GM12878 (cell line): ENCODE measurements around the gene EEF2KMT. TPM values are rescaled to one million over a fixed set of nuclear protein-coding genes. Genes with fewer than 3 reads are reported as not detected.
"Not testable (repeated sequence)": the region's sequence is repeated elsewhere in the genome, so short reads cannot be mapped to it uniquely, and the experiment has no call there.

Experiments
- ATAC-seq: fragments of 200-7000 bp; cut with Tn5 transposase; 3 replicates; pipeline ENCODE4 v1.9.1; 2020; ENCODE audit warnings: mild to moderate bottlenecking, moderate library complexity
- Bru-seq: library from RNA; stranded (reverse); fragments of 400-500 nt; gene quantifications from one replicate; lab custom pipeline; 2021; lab: Mats Ljungman, UMichigan
- BruChase-seq, 2 experiments: library from RNA; stranded (reverse); fragments of 400-500 nt; gene quantifications; one replicate each; lab custom pipeline; 2021; lab: Mats Ljungman, UMichigan
- BruUV-seq: library from RNA; stranded (reverse); fragments of 400-500 nt; replicated peaks from 2 replicates; lab custom pipeline; 2021; lab: Mats Ljungman, UMichigan
- CTCF ChIA-PET: fragments of 300-600 bp; sonication (Branson Sonifier 250); formaldehyde crosslinking; extraction: SDS; loops from one replicate; lab custom pipeline; 2021; ENCODE audit warnings: inconsistent platforms; lab: Yijun Ruan, JAX
- POLR2A ChIA-PET: fragments of 350-600 bp; formaldehyde crosslinking; extraction: SDS; loops from one replicate; lab custom pipeline; 2021; ENCODE audit warnings: inconsistent platforms; lab: Charles Lee
- RAD21 ChIA-PET: fragments of 300-600 bp; sonication (Branson Sonifier 250); formaldehyde crosslinking; loops from one replicate; lab custom pipeline; 2023; ENCODE audit warnings: antibody characterized with exemption; ENCODE audit not compliant: unreplicated experiment; lab: Charles Lee
- SMC1A ChIA-PET: fragments of 300-600 bp; sonication (Branson Sonifier 250); formaldehyde crosslinking; loops from one replicate; lab custom pipeline; 2023; ENCODE audit not compliant: unreplicated experiment, uncharacterized antibody; lab: Charles Lee
- DNase-seq: peaks from one replicate; pipeline ENCODE4 v3.0.0-alpha.2; 2011; ENCODE audit warnings: low read depth, low spot score
- FAIRE-seq: peaks from 3 replicates; lab custom pipeline; 2011; peaks lifted over from hg19 to GRCh38; lab: Jason Lieb, UNC
- H2AFZ ChIP-seq: 2 replicates; pipeline ENCODE4 v1.6.0; 2011; ENCODE audit warnings: low read depth, low read length, control low read depth; ENCODE audit not compliant: control insufficient read depth
- H3K27ac ChIP-seq: 2 replicates; pipeline ENCODE4 v1.5.1; 2011; ENCODE audit warnings: control low read depth; ENCODE audit not compliant: control insufficient read depth, insufficient read depth
- H3K27me3 ChIP-seq, 2 experiments: replicated peaks in 1 of 2; 2 replicates each; pipeline versions ENCODE4 v1.6.0 to v1.6.1; 2011; ENCODE audit warnings: low read length in 1 of 2; ENCODE audit not compliant: control insufficient read depth in 2 of 2, insufficient read depth in 2 of 2
- H3K36me3 ChIP-seq, 2 experiments: 2 replicates each; pipeline ENCODE4 v1.5.1; 2011; ENCODE audit warnings: low read length in 1 of 2; ENCODE audit not compliant: control insufficient read depth in 2 of 2, insufficient read depth in 2 of 2
- H3K4me1 ChIP-seq: 2 replicates; pipeline ENCODE4 v1.6.1; 2011; ENCODE audit warnings: mild to moderate bottlenecking, low read length, moderate library complexity, mixed read lengths; ENCODE audit not compliant: control insufficient read depth, insufficient read depth
- H3K4me2 ChIP-seq: 2 replicates; pipeline ENCODE4 v1.6.0; 2011; ENCODE audit warnings: control low read depth; ENCODE audit not compliant: control insufficient read depth, insufficient read depth
- H3K4me3 ChIP-seq: fragments of 200-600 bp; sonication (generic); 2 replicates; pipeline ENCODE4 v1.5.1; 2016
- H3K79me2 ChIP-seq: 2 replicates; pipeline ENCODE4 v1.6.0; 2011; ENCODE audit warnings: low read length; ENCODE audit not compliant: control insufficient read depth, insufficient read depth
- H3K9ac ChIP-seq: 2 replicates; pipeline ENCODE4 v1.8.0; 2011; ENCODE audit warnings: low read length, control low read depth, mixed read lengths; ENCODE audit not compliant: control insufficient read depth, insufficient read depth
- H3K9me3 ChIP-seq: replicated peaks from 3 replicates; pipeline ENCODE4 v1.5.1; 2011; ENCODE audit warnings: mild to moderate bottlenecking, low read length; ENCODE audit not compliant: control insufficient read depth, insufficient read depth
- H4K20me1 ChIP-seq: 2 replicates; pipeline ENCODE4 v1.6.0; 2011; ENCODE audit not compliant: control insufficient read depth, insufficient read depth
- BHLHE40 ChIP-seq, 2 experiments: fragments of 450-650 bp in 1 of 2; IDR thresholded peaks; 2 replicates each; pipeline ENCODE4 v1.6.1; 2011 to 2017; ENCODE audit warnings: low read depth in 2 of 2, borderline replicate concordance in 1 of 2, improper control_type of control experiment in 1 of 2, low read length in 1 of 2, mild to moderate bottlenecking in 1 of 2
- GATAD2B ChIP-seq: fragments of 450-650 bp; conservative IDR thresholded peaks from 2 replicates; pipeline ENCODE4 v1.6.1; 2017; ENCODE audit warnings: low read depth, mild to moderate bottlenecking, moderate library complexity
- IKZF1 ChIP-seq: fragments of 450-650 bp; conservative IDR thresholded peaks from 2 replicates; pipeline ENCODE4 v1.6.1; 2017; ENCODE audit warnings: antibody characterized with exemption, mild to moderate bottlenecking
- MXI1 ChIP-seq: fragments of 150-350 bp; IDR thresholded peaks from 2 replicates; pipeline ENCODE4 v1.6.1; 2011; ENCODE audit warnings: low read depth, mild to moderate bottlenecking, inconsistent platforms, low read length, improper control_type of control experiment
- TAF1 ChIP-seq: IDR thresholded peaks from 2 replicates; pipeline ENCODE4 v1.6.1; 2011; ENCODE audit warnings: mild to moderate bottlenecking, low read depth, low read length, borderline replicate concordance
- YY1 ChIP-seq: IDR thresholded peaks from 2 replicates; pipeline ENCODE4 v1.6.1; 2011; ENCODE audit warnings: low read depth, mild to moderate bottlenecking, low read length
- WGBS: methylation state at CpG from one replicate; pipeline ENCODE4 v1.1.6; 2016; ENCODE audit warnings: low lambda C conversion rate; ENCODE audit not compliant: insufficient replicate concordance, insufficient coverage; ENCODE audit errors: missing lambda C conversion rate; 5-methylcytosine and 5-hydroxymethylcytosine counted together
- in situ Hi-C: fragments of 300-500 bp; cut with MboI; formaldehyde crosslinking; loops from 9 replicates; pipeline ENCODE4 v1.14.3; 2018; ENCODE audit warnings: mixed read lengths
- intact Hi-C: fragments of 100-400 bp; cut with micrococcal nuclease; formaldehyde crosslinking; loops from one replicate; pipeline ENCODE4 v1.14.2; 2022; ENCODE audit not compliant: unreplicated experiment
- long read RNA-seq, 2 experiments: library from polyadenylated mRNA; unstranded; transcript quantifications; one replicate each; pipeline ENCODE4 v2.0.0, GENCODE V29; 2019 to 2020
- polyA minus RNA-seq, 3 experiments: library from RNA; depleted of rRNA, polyadenylated mRNA; stranded (reverse); fragments of >200 nt; gene quantifications; 2 replicates each; pipeline ENCODE4 v1.2.3, GENCODE V29; 2011
- polyA plus RNA-seq, 11 experiments: library from polyadenylated mRNA; depleted of rRNA in 4 of 11; unstranded in 6 of 11; stranded (reverse) in 5 of 11; fragments of >200 nt; fragmentation: Nextera tagmentation in 4 of 11; fragmentation: Illumina TruSeq in 1 of 11; extraction: Ambion mirVana in 4 of 11; extraction: Trizol in 1 of 11; gene quantifications; 1 replicate in 1 of 11; 2 replicates in 10 of 11; pipeline versions ENCODE4 v1.2.1 to v1.2.3, GENCODE V29; 2011 to 2016; ENCODE audit warnings: inconsistent platforms in 2 of 11, missing spikeins in 2 of 11, low read depth in 1 of 11
- total RNA-seq, 4 experiments: library from RNA; depleted of rRNA in 3 of 4; stranded (reverse); fragments of >200 nt in 3 of 4; fragmentation: Illumina TruSeq in 1 of 4; extraction: Trizol in 1 of 4; gene quantifications; 2 replicates each; pipeline versions ENCODE4 v1.2.1 to v1.2.3, GENCODE V29; 2013 to 2021
- TF ChIP-seq, protein P1 (sequence below): fragments of 450-650 bp; IDR thresholded peaks from 2 replicates; pipeline ENCODE4 v1.6.1; 2017; ENCODE audit warnings: low read depth, mild to moderate bottlenecking, moderate library complexity
- TF ChIP-seq, protein P2 (sequence below): IDR thresholded peaks from 2 replicates; pipeline ENCODE4 v1.6.1; 2012; ENCODE audit warnings: low read depth, low read length, improper control_type of control experiment
- TF ChIP-seq, protein P3 (sequence below): fragments of 450-650 bp; IDR thresholded peaks from 2 replicates; pipeline ENCODE4 v1.6.1; 2014; ENCODE audit warnings: mild to moderate bottlenecking
- TF ChIP-seq, protein P4 (sequence below): fragments of 450-650 bp; IDR thresholded peaks from 2 replicates; pipeline ENCODE4 v1.6.1; 2016; ENCODE audit warnings: mild to moderate bottlenecking

EEF2KMT gene, protein sequence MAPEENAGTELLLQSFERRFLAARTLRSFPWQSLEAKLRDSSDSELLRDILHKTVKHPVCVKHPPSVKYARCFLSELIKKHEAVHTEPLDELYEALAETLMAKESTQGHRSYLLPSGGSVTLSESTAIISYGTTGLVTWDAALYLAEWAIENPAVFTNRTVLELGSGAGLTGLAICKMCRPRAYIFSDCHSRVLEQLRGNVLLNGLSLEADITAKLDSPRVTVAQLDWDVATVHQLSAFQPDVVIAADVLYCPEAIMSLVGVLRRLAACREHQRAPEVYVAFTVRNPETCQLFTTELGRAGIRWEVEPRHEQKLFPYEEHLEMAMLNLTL
- 7.9 and 8.5 TPM in 2 replicates for total RNA-seq (2013; cell fraction: nucleolus; rRNA removed)
- total RNA-seq (2014; rRNA removed), result 19.0 and 21.0 TPM in 2 replicates
- 8.6 and 9.5 TPM in 2 replicates for total RNA-seq (2014; rRNA removed; fragmentation: Illumina TruSeq; extraction: Trizol)
- 17.5 and 19.0 TPM in 2 replicates for total RNA-seq (2021)
- polyA plus RNA-seq (2011; ENCODE audit: low read depth), result 2.8 TPM
- 4.9 and 8.6 TPM in 2 replicates for polyA plus RNA-seq (2011; rRNA removed)
- 10.6 and 16.4 TPM in 2 replicates for polyA plus RNA-seq (2011; cell fraction: cytosol; rRNA removed)
- 17.8 and 24.9 TPM in 2 replicates for polyA plus RNA-seq (2011; cell fraction: nucleus; rRNA removed)
- polyA plus RNA-seq (2012), result 6.3 and 6.7 TPM in 2 replicates
- polyA plus RNA-seq (2014; fragmentation: Illumina TruSeq; extraction: Trizol), result 5.0 and 9.5 TPM in 2 replicates
- polyA plus RNA-seq (2014; fragmentation: Nextera tagmentation; extraction: Ambion mirVana), result 1 to 10 TPM; 3.8 to 4.8 TPM
- polyA plus RNA-seq (2014; rRNA removed), result 17.5 and 21.1 TPM in 2 replicates
- 10 to 100 TPM; 26.0 to 28.1 TPM for polyA plus RNA-seq (2016; fragmentation: Nextera tagmentation; extraction: Ambion mirVana)
- 5.3 and 9.3 TPM in 2 replicates for polyA minus RNA-seq (2011; rRNA and poly(A)+ RNA removed)
- polyA minus RNA-seq (2011; cell fraction: cytosol; rRNA and poly(A)+ RNA removed), result 5.1 and 6.4 TPM in 2 replicates
- polyA minus RNA-seq (2011; cell fraction: nucleus; rRNA and poly(A)+ RNA removed), result 5.3 and 11.1 TPM in 2 replicates
- percentile 47 among the genes with signal in this experiment for Bru-seq, nascent RNA
- BruChase-seq, experiment 1, labeled RNA remaining after a 6-hour chase, result percentile 37 among the genes with signal in this experiment
- BruChase-seq, experiment 2, labeled RNA remaining after a 2-hour chase, result percentile 39 among the genes with signal in this experiment
- long read RNA-seq, experiment 1, transcript EEF2KMT-201 (8 exons, 2,390 nt), result major isoform, 16 of 37 reads
- long read RNA-seq, experiment 1, transcript EEF2KMT-202 (7 exons, 2,268 nt), result minor isoform, 8 of 37 reads
- long read RNA-seq, experiment 1, partial matches to known transcripts, result 0 of 37 reads
- long read RNA-seq, experiment 1, other reads (novel, unspliced or antisense), result 12 of 37 reads
- long read RNA-seq, experiment 2, transcript EEF2KMT-202 (7 exons, 2,268 nt), result minor isoform, 33 of 93 reads
- long read RNA-seq, experiment 2, transcript EEF2KMT-201 (8 exons, 2,390 nt), result major isoform, 44 of 93 reads
- long read RNA-seq, experiment 2, partial matches to known transcripts, result 0 of 93 reads
- long read RNA-seq, experiment 2, other reads (novel, unspliced or antisense), result 15 of 93 reads

DNA sequence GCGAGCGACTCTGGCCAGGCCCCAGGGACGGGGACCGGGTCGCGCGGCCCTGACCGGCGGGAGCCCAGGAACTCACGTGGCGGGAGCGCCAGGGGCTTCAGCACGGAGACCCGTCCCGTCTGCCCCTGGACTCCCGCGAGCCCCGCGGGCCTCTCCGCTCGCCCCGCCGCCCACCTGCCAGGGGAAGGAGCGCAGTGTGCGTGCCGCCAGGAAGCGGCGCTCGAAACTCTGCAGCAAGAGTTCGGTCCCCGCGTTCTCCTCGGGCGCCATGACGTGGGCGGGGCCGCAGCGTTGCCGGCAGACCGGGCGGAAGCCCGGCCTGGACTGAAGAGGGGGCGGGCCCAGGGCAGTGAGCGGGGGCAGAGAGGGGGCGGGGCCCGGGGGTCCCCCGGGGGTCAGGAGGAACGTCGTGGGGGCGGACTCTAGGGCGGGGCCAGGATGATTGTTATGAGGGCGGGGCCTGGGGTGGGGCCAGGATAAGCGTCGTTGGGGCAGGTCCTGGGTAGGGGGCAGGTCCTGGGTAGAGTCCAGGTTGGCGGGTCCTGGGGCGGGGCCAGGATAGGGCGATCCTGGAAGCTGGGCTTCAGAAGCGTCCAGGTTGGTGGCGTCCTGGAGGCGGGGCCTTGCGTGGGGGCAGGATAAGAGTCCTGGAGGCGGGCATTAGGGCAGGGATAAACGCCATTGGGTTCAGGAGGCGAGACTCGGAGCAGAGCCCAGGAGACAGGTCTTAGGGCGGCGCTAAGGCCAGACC, at the start of gene EEF2KMT:
Gene EEF2KMT, minus strand, starts transcription at position 326 of the 751 bp plus-strand sequence. Its CDS starts 56 bp downstream, at position 270.
- ATAC-seq (peak; percentile 100), DNase-seq (peak; percentile 93), FAIRE-seq (peak; percentile 93)
- peak within 1 kb of the TSS; percentile 62 for H3K4me2 ChIP-seq
- H4K20me1 ChIP-seq, BruUV-seq, H3K27me3 ChIP-seq, H3K79me2 ChIP-seq, H3K4me1 ChIP-seq, in situ Hi-C loops, H3K9me3 ChIP-seq, H3K36me3 ChIP-seq: not testable (repeated sequence)
- H3K9ac ChIP-seq, result peak within 1 kb of the TSS; percentile 60
- ChIA-PET CTCF (interaction anchor here (0.6 to 0.7 kb wide), 2 partner anchors 61 to 240 kb away, joined by 3 read pairs; no protein-coding TSS in a partner anchor), POLR2A (interaction anchor here (0.6 to 1.1 kb wide), 3 partner anchors 62 to 109 kb away, joined by 3 read pairs; no protein-coding TSS in a partner anchor), RAD21 (interaction anchor here (1.1 kb wide), 1 partner anchor 142 kb away, joined by 3 read pairs; no protein-coding TSS in a partner anchor), SMC1A (interaction anchor here (0.7 to 1.1 kb wide), 3 partner anchors 10 to 249 kb away, joined by 3 to 4 read pairs (median 4); no protein-coding TSS in a partner anchor)
- peak within 1 kb of the TSS; percentile 73 for H3K4me3 ChIP-seq
- peak within 1 kb of the TSS; percentile 48 for H3K27ac ChIP-seq
- intact Hi-C loops, result loop anchor here (10.0 kb wide), 3 partner anchors 57 to 253 kb away; partner anchors contain the start of genes GLYR1 and UBN1
- peak within 1 kb of the TSS; percentile 65 for H2AFZ ChIP-seq
- 1% methylated on average over 52 of the region's 67 CpGs for WGBS
- peak; percentile 88 for TF ChIP-seq YY1
- TF ChIP-seq, protein P1, sequence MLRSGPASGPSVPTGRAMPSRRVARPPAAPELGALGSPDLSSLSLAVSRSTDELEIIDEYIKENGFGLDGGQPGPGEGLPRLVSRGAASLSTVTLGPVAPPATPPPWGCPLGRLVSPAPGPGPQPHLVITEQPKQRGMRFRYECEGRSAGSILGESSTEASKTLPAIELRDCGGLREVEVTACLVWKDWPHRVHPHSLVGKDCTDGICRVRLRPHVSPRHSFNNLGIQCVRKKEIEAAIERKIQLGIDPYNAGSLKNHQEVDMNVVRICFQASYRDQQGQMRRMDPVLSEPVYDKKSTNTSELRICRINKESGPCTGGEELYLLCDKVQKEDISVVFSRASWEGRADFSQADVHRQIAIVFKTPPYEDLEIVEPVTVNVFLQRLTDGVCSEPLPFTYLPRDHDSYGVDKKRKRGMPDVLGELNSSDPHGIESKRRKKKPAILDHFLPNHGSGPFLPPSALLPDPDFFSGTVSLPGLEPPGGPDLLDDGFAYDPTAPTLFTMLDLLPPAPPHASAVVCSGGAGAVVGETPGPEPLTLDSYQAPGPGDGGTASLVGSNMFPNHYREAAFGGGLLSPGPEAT, result peak; percentile 59
- TF ChIP-seq TAF1, result peak; percentile 36; the same call in 1 of the 2 replicates
- TF ChIP-seq IKZF1, result 0 out of 2 replicates have a peak, but pooled peaks have one; percentile 30
- TF ChIP-seq, protein P2, sequence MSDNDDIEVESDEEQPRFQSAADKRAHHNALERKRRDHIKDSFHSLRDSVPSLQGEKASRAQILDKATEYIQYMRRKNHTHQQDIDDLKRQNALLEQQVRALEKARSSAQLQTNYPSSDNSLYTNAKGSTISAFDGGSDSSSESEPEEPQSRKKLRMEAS, result peak; percentile 17; the same call in 1 of the 2 replicates
- 0 out of 2 replicates have a peak, but pooled peaks have one; percentile 37 for TF ChIP-seq MXI1
- peak in 1 of 2 experiments; percentile 77; a peak in 2 of 4 replicates for TF ChIP-seq BHLHE40 (IDR thresholded peaks at IDR 0.05; ENCODE audit: borderline replicate concordance in 1 of 2, low read depth in 2 of 2, low read length in 1 of 2)
- peak; percentile 55; the same call in 1 of the 2 replicates for TF ChIP-seq GATAD2B
- TF ChIP-seq, protein P3, sequence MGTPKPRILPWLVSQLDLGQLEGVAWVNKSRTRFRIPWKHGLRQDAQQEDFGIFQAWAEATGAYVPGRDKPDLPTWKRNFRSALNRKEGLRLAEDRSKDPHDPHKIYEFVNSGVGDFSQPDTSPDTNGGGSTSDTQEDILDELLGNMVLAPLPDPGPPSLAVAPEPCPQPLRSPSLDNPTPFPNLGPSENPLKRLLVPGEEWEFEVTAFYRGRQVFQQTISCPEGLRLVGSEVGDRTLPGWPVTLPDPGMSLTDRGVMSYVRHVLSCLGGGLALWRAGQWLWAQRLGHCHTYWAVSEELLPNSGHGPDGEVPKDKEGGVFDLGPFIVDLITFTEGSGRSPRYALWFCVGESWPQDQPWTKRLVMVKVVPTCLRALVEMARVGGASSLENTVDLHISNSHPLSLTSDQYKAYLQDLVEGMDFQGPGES, result peak; percentile 22; the same call in 1 of the 2 replicates
- TF ChIP-seq, protein P4, sequence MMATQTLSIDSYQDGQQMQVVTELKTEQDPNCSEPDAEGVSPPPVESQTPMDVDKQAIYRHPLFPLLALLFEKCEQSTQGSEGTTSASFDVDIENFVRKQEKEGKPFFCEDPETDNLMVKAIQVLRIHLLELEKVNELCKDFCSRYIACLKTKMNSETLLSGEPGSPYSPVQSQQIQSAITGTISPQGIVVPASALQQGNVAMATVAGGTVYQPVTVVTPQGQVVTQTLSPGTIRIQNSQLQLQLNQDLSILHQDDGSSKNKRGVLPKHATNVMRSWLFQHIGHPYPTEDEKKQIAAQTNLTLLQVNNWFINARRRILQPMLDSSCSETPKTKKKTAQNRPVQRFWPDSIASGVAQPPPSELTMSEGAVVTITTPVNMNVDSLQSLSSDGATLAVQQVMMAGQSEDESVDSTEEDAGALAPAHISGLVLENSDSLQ, result peak; percentile 29; the same call in 1 of the 2 replicates
